GM12878 (cell line): ENCODE data around the gene HTRA3. TPM values are rescaled to one million over a fixed set of nuclear protein-coding genes. Genes with fewer than 3 reads are reported as not detected.

ENCODE experiments used
- ATAC-seq: fragments of 200-7000 bp; cut with Tn5 transposase; 3 replicates; pipeline ENCODE4 v1.9.1; 2020; ENCODE audit warnings: mild to moderate bottlenecking, moderate library complexity
- BruUV-seq: library from RNA; stranded (reverse); fragments of 400-500 nt; replicated peaks from 2 replicates; lab custom pipeline; 2021; lab: Mats Ljungman, UMichigan
- CTCF ChIA-PET: fragments of 300-600 bp; sonication (Branson Sonifier 250); formaldehyde crosslinking; extraction: SDS; loops from one replicate; lab custom pipeline; 2021; ENCODE audit warnings: inconsistent platforms; lab: Yijun Ruan, JAX
- POLR2A ChIA-PET: fragments of 350-600 bp; formaldehyde crosslinking; extraction: SDS; loops from one replicate; lab custom pipeline; 2021; ENCODE audit warnings: inconsistent platforms; lab: Charles Lee
- RAD21 ChIA-PET: fragments of 300-600 bp; sonication (Branson Sonifier 250); formaldehyde crosslinking; loops from one replicate; lab custom pipeline; 2023; ENCODE audit warnings: antibody characterized with exemption; ENCODE audit not compliant: unreplicated experiment; lab: Charles Lee
- SMC1A ChIA-PET: fragments of 300-600 bp; sonication (Branson Sonifier 250); formaldehyde crosslinking; loops from one replicate; lab custom pipeline; 2023; ENCODE audit not compliant: unreplicated experiment, uncharacterized antibody; lab: Charles Lee
- DNase-seq: peaks from one replicate; pipeline ENCODE4 v3.0.0-alpha.2; 2011; ENCODE audit warnings: low read depth, low spot score
- FAIRE-seq: peaks from 3 replicates; lab custom pipeline; 2011; peaks lifted over from hg19 to GRCh38; lab: Jason Lieb, UNC
- H2AFZ ChIP-seq: 2 replicates; pipeline ENCODE4 v1.6.0; 2011; ENCODE audit warnings: low read depth, low read length, control low read depth; ENCODE audit not compliant: control insufficient read depth
- H3K27ac ChIP-seq: 2 replicates; pipeline ENCODE4 v1.5.1; 2011; ENCODE audit warnings: control low read depth; ENCODE audit not compliant: control insufficient read depth, insufficient read depth
- H3K27me3 ChIP-seq, 2 experiments: replicated peaks in 1 of 2; 2 replicates each; pipeline versions ENCODE4 v1.6.0 to v1.6.1; 2011; ENCODE audit warnings: low read length in 1 of 2; ENCODE audit not compliant: control insufficient read depth in 2 of 2, insufficient read depth in 2 of 2
- H3K36me3 ChIP-seq, 2 experiments: 2 replicates each; pipeline ENCODE4 v1.5.1; 2011; ENCODE audit warnings: low read length in 1 of 2; ENCODE audit not compliant: control insufficient read depth in 2 of 2, insufficient read depth in 2 of 2
- H3K4me1 ChIP-seq: 2 replicates; pipeline ENCODE4 v1.6.1; 2011; ENCODE audit warnings: mild to moderate bottlenecking, low read length, moderate library complexity, mixed read lengths; ENCODE audit not compliant: control insufficient read depth, insufficient read depth
- H3K4me2 ChIP-seq: 2 replicates; pipeline ENCODE4 v1.6.0; 2011; ENCODE audit warnings: control low read depth; ENCODE audit not compliant: control insufficient read depth, insufficient read depth
- H3K4me3 ChIP-seq: fragments of 200-600 bp; sonication (generic); 2 replicates; pipeline ENCODE4 v1.5.1; 2016
- H3K79me2 ChIP-seq: 2 replicates; pipeline ENCODE4 v1.6.0; 2011; ENCODE audit warnings: low read length; ENCODE audit not compliant: control insufficient read depth, insufficient read depth
- H3K9ac ChIP-seq: 2 replicates; pipeline ENCODE4 v1.8.0; 2011; ENCODE audit warnings: low read length, control low read depth, mixed read lengths; ENCODE audit not compliant: control insufficient read depth, insufficient read depth
- H3K9me3 ChIP-seq: replicated peaks from 3 replicates; pipeline ENCODE4 v1.5.1; 2011; ENCODE audit warnings: mild to moderate bottlenecking, low read length; ENCODE audit not compliant: control insufficient read depth, insufficient read depth
- H4K20me1 ChIP-seq: 2 replicates; pipeline ENCODE4 v1.6.0; 2011; ENCODE audit not compliant: control insufficient read depth, insufficient read depth
- CBX5 ChIP-seq: sonication (generic); IDR thresholded peaks from 2 replicates; pipeline ENCODE4 v1.6.1; 2016; ENCODE audit warnings: low read depth, moderate library complexity, mild to moderate bottlenecking, inconsistent platforms
- DPF2 ChIP-seq: fragments of 450-650 bp; IDR thresholded peaks from 2 replicates; pipeline ENCODE4 v1.6.1; 2017; ENCODE audit warnings: mild to moderate bottlenecking
- FOXM1 ChIP-seq: IDR thresholded peaks from 2 replicates; pipeline ENCODE4 v1.6.1; 2012; ENCODE audit warnings: low read depth, mild to moderate bottlenecking, inconsistent platforms, low read length, moderate library complexity
- MYB ChIP-seq: fragments of 150-350 bp; IDR thresholded peaks from 2 replicates; pipeline ENCODE4 v1.6.1; 2014; ENCODE audit warnings: mild to moderate bottlenecking, low read depth, low read length, borderline replicate concordance
- SMARCA5 ChIP-seq: fragments of 450-650 bp; IDR thresholded peaks from 2 replicates; pipeline ENCODE4 v1.6.1; 2017; ENCODE audit warnings: mild to moderate bottlenecking
- TCF12 ChIP-seq: IDR thresholded peaks from 2 replicates; pipeline ENCODE4 v1.6.1; 2011; ENCODE audit warnings: low read depth, mild to moderate bottlenecking, low read length
- WGBS: methylation state at CpG from one replicate; pipeline ENCODE4 v1.1.6; 2016; ENCODE audit warnings: low lambda C conversion rate; ENCODE audit not compliant: insufficient replicate concordance, insufficient coverage; ENCODE audit errors: missing lambda C conversion rate; 5-methylcytosine and 5-hydroxymethylcytosine counted together
- in situ Hi-C: fragments of 300-500 bp; cut with MboI; formaldehyde crosslinking; loops from 9 replicates; pipeline ENCODE4 v1.14.3; 2018; ENCODE audit warnings: mixed read lengths
- intact Hi-C: fragments of 100-400 bp; cut with micrococcal nuclease; formaldehyde crosslinking; loops from one replicate; pipeline ENCODE4 v1.14.2; 2022; ENCODE audit not compliant: unreplicated experiment
- polyA plus RNA-seq, 11 experiments: library from polyadenylated mRNA; depleted of rRNA in 4 of 11; unstranded in 6 of 11; stranded (reverse) in 5 of 11; fragments of >200 nt; fragmentation: Nextera tagmentation in 4 of 11; fragmentation: Illumina TruSeq in 1 of 11; extraction: Ambion mirVana in 4 of 11; extraction: Trizol in 1 of 11; gene quantifications; 1 replicate in 1 of 11; 2 replicates in 10 of 11; pipeline versions ENCODE4 v1.2.1 to v1.2.3, GENCODE V29; 2011 to 2016; ENCODE audit warnings: inconsistent platforms in 2 of 11, missing spikeins in 2 of 11, low read depth in 1 of 11
- total RNA-seq, 4 experiments: library from RNA; depleted of rRNA in 3 of 4; stranded (reverse); fragments of >200 nt in 3 of 4; fragmentation: Illumina TruSeq in 1 of 4; extraction: Trizol in 1 of 4; gene quantifications; 2 replicates each; pipeline versions ENCODE4 v1.2.1 to v1.2.3, GENCODE V29; 2013 to 2021
- TF ChIP-seq, protein P1 (sequence below): fragments of 450-650 bp; IDR thresholded peaks from 2 replicates; pipeline ENCODE4 v1.6.1; 2017; ENCODE audit warnings: mild to moderate bottlenecking, low read depth, inconsistent platforms; ENCODE audit not compliant: poor library complexity, severe bottlenecking
- TF ChIP-seq, protein P2 (sequence below): IDR thresholded peaks from 2 replicates; pipeline ENCODE4 v1.6.1; 2011; ENCODE audit warnings: borderline replicate concordance, low read depth, mild to moderate bottlenecking, moderate library complexity, mixed read lengths, low read length; ENCODE audit not compliant: insufficient read depth; ENCODE audit errors: extremely low read length
- TF ChIP-seq, protein P3 (sequence below): IDR thresholded peaks from 2 replicates; pipeline ENCODE4 v1.6.1; 2011; ENCODE audit warnings: low read depth, low read length, improper control_type of control experiment, borderline replicate concordance

Gene HTRA3
- total and polyA plus RNA-seq, 10 of the 15 experiments (the other 5 are each of a cell fraction or from before 2014, with no cell fraction given): 0.04 to 1.2 (median 0.08) TPM; not detected in 7

DNA sequence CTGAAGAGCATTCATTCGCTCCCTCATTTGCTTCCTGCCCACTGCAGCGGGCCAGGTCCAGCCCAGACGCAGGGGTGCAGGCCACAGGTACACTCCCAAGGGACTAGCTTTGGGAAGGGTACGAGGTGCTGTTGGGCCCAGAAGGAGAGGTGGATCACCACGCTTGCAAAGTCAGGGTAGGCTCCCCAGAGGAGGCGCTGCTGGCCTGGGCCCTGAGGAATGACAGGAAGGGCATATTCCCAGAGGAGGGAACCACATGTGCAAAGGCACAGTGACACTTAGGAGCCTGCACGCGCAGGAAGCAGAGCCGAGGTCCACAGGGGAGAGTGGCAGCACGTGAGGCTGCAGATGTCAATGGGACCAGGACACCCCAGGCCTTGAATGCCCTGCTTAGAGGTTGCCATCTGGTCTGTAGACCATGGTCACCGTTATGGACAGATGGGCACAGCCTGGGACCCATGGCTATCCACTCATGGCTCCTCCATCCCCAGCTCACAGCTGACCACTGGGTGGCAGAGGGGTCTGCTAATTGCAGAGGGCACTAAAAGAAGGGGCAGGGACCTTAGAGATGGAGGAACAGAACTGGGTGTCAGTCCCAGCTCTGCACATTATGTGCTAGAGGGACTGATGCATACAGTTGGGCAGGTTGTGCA is 7.9 kb downstream of the HTRA3 start:
- 25% methylated on average over 11 of the region's 11 CpGs for WGBS

DNA sequence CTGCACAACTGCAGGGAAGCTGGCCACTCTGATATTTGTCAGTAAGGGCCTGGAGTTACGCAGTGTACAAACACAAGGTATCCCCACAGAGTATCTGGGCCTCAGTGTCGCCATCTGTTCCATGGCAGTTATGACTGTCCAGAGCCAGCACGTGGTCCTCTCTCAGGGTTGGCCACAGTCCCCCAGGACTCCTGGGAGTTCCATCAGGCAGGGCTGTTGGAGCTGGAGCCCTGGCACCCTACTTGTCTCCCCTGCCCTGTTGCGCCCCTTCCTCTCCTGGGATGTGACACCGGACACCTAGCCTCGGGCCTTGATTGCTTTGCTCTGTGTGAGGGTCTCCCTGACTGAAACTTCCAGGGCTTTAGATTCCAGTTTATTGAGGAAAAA is 8.4 kb downstream of the HTRA3 start:
- ATAC-seq (no peak), DNase-seq (no peak), FAIRE-seq (no peak)
- in situ Hi-C loops (no loop called here), intact Hi-C loops (no loop called here)
- Histone ChIP-seq H3K27me3 (peaks cover 0 to 4% of the 10 kb centered on the region in 2 experiments; a peak in 2 of 4 replicates), H3K36me3 (no peaks in the 10 kb centered on the region), H3K4me1 (no peaks in the 10 kb centered on the region), H3K4me3 (no peak overlapping the region), H4K20me1 (no peaks in the 10 kb centered on the region), H3K79me2 (no peaks in the 10 kb centered on the region), H3K9ac (no peak overlapping the region), H3K27ac (no peak overlapping the region), H2AFZ (no peak overlapping the region), H3K9me3 (no peaks in the 10 kb centered on the region), H3K4me2 (no peak overlapping the region)
- WGBS: 44% methylated on average over 6 of the region's 6 CpGs
- ChIA-PET CTCF (no interaction called here), POLR2A (no interaction called here), RAD21 (no interaction called here), SMC1A (no interaction called here)
- no TSS peak for BruUV-seq
- TF ChIP-seq DPF2: no peak
- TF ChIP-seq MYB: no peak
- TF ChIP-seq, protein P1, sequence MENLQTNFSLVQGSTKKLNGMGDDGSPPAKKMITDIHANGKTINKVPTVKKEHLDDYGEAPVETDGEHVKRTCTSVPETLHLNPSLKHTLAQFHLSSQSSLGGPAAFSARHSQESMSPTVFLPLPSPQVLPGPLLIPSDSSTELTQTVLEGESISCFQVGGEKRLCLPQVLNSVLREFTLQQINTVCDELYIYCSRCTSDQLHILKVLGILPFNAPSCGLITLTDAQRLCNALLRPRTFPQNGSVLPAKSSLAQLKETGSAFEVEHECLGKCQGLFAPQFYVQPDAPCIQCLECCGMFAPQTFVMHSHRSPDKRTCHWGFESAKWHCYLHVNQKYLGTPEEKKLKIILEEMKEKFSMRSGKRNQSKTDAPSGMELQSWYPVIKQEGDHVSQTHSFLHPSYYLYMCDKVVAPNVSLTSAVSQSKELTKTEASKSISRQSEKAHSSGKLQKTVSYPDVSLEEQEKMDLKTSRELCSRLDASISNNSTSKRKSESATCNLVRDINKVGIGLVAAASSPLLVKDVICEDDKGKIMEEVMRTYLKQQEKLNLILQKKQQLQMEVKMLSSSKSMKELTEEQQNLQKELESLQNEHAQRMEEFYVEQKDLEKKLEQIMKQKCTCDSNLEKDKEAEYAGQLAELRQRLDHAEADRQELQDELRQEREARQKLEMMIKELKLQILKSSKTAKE: no peak
- no peak for TF ChIP-seq CBX5
- TF ChIP-seq, protein P2, sequence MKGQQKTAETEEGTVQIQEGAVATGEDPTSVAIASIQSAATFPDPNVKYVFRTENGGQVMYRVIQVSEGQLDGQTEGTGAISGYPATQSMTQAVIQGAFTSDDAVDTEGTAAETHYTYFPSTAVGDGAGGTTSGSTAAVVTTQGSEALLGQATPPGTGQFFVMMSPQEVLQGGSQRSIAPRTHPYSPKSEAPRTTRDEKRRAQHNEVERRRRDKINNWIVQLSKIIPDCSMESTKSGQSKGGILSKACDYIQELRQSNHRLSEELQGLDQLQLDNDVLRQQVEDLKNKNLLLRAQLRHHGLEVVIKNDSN: no peak
- no peak for TF ChIP-seq FOXM1
- TF ChIP-seq, protein P3, sequence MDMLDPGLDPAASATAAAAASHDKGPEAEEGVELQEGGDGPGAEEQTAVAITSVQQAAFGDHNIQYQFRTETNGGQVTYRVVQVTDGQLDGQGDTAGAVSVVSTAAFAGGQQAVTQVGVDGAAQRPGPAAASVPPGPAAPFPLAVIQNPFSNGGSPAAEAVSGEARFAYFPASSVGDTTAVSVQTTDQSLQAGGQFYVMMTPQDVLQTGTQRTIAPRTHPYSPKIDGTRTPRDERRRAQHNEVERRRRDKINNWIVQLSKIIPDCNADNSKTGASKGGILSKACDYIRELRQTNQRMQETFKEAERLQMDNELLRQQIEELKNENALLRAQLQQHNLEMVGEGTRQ: no peak

More for the DNA sequence above, 7.9 kb downstream of the HTRA3 start:
- CTCF ChIA-PET: no interaction called here
- POLR2A ChIA-PET: no interaction called here
- H3K4me3 ChIP-seq: no peak overlapping the region
- H2AFZ ChIP-seq: no peak overlapping the region
- DNase-seq: no peak
- no peaks in the 10 kb centered on the region for H3K4me1 ChIP-seq
- no peak overlapping the region for H3K4me2 ChIP-seq
- intact Hi-C loops: no loop called here
- H3K79me2 ChIP-seq: no peaks in the 10 kb centered on the region
- no peak for ATAC-seq
- H4K20me1 ChIP-seq: no peaks in the 10 kb centered on the region
- RAD21 ChIA-PET: no interaction called here
- FAIRE-seq: no peak
- SMC1A ChIA-PET: no interaction called here
- H3K9ac ChIP-seq: no peak overlapping the region
- no peaks in the 10 kb centered on the region for H3K36me3 ChIP-seq
- peaks cover 0 to 4% of the 10 kb centered on the region in 2 experiments; a peak in 2 of 4 replicates for H3K27me3 ChIP-seq
- BruUV-seq: no TSS peak
- in situ Hi-C loops: no loop called here
- no peaks in the 10 kb centered on the region for H3K9me3 ChIP-seq
- no peak for TF ChIP-seq TCF12
- TF ChIP-seq SMARCA5: peak; percentile 65; the same call in 1 of the 2 replicates
- TF ChIP-seq, all 136 proteins: peak for 1
- no peak overlapping the region for H3K27ac ChIP-seq
